Astrocyte (in vitro differentiated cells and primary cell): ENCODE measurements around the gene HSPA8. TPM values are rescaled to one million over a fixed set of nuclear protein-coding genes. Genes with fewer than 3 reads are reported as not detected.

Experiments
- DNase-seq: peaks from one replicate; pipeline ENCODE4 v3.0.0-alpha.2; 2010; ENCODE audit warnings: low read depth
- FAIRE-seq: peaks from 2 replicates; lab custom pipeline; 2011; peaks lifted over from hg19 to GRCh38; lab: Jason Lieb, UNC
- H2AFZ ChIP-seq: 2 replicates; pipeline ENCODE4 v1.6.0; 2012; ENCODE audit warnings: low read depth, low read length, inconsistent platforms
- H3K27ac ChIP-seq: 2 replicates; pipeline ENCODE4 v1.5.1; 2011; ENCODE audit warnings: low read depth, low read length, inconsistent platforms
- H3K27me3 ChIP-seq: 2 replicates; pipeline ENCODE4 v1.6.0; 2011; ENCODE audit warnings: low read length, inconsistent platforms; ENCODE audit not compliant: insufficient read depth
- H3K36me3 ChIP-seq: 2 replicates; pipeline ENCODE4 v1.5.1; 2011; ENCODE audit warnings: low read length, inconsistent platforms; ENCODE audit not compliant: insufficient read depth
- H3K4me1 ChIP-seq: 2 replicates; pipeline ENCODE4 v1.5.1; 2011; ENCODE audit warnings: low read length, inconsistent platforms; ENCODE audit not compliant: insufficient read depth
- H3K4me2 ChIP-seq: 2 replicates; pipeline ENCODE4 v1.6.0; 2012; ENCODE audit warnings: low read length, inconsistent platforms
- H3K4me3 ChIP-seq: 2 replicates; pipeline ENCODE4 v1.5.1; 2011; ENCODE audit warnings: low read depth, mild to moderate bottlenecking, low read length, inconsistent platforms; ENCODE audit not compliant: insufficient read depth
- H3K79me2 ChIP-seq: 2 replicates; pipeline ENCODE4 v1.6.0; 2012; ENCODE audit warnings: mild to moderate bottlenecking, low read length, inconsistent platforms; ENCODE audit not compliant: insufficient read depth
- H3K9ac ChIP-seq: 2 replicates; pipeline ENCODE4 v1.6.0; 2012; ENCODE audit warnings: mild to moderate bottlenecking, low read length, inconsistent platforms
- H3K9me3 ChIP-seq: 2 replicates; pipeline ENCODE4 v1.5.1; 2012; ENCODE audit warnings: low read depth, mild to moderate bottlenecking, low read length, inconsistent platforms; ENCODE audit not compliant: insufficient read depth
- H4K20me1 ChIP-seq: 2 replicates; pipeline ENCODE4 v1.6.0; 2012; ENCODE audit warnings: low read length, inconsistent platforms; ENCODE audit not compliant: insufficient read depth
- H3K27ac Mint-ChIP-seq: one replicate; pipeline ENCODE4 v1.8.0; 2021; ENCODE audit warnings: mild to moderate bottlenecking, mixed read lengths; ENCODE audit not compliant: unreplicated experiment
- H3K27me3 Mint-ChIP-seq: one replicate; pipeline ENCODE4 v1.8.0; 2021; ENCODE audit warnings: low read depth, mixed read lengths; ENCODE audit not compliant: unreplicated experiment
- H3K36me3 Mint-ChIP-seq: one replicate; pipeline ENCODE4 v1.8.0; 2021; ENCODE audit warnings: low read depth, mixed read lengths; ENCODE audit not compliant: unreplicated experiment
- H3K4me1 Mint-ChIP-seq: one replicate; pipeline ENCODE4 v1.8.0; 2021; ENCODE audit warnings: low read depth, mixed read lengths; ENCODE audit not compliant: unreplicated experiment
- H3K4me3 Mint-ChIP-seq: one replicate; pipeline ENCODE4 v1.8.0; 2021; ENCODE audit warnings: mild to moderate bottlenecking, moderate library complexity, mixed read lengths; ENCODE audit not compliant: unreplicated experiment
- H3K9me3 Mint-ChIP-seq: one replicate; pipeline ENCODE4 v1.8.0; 2021; ENCODE audit warnings: mild to moderate bottlenecking, mixed read lengths; ENCODE audit not compliant: unreplicated experiment
- EZH2 ChIP-seq: IDR thresholded peaks from 2 replicates; pipeline ENCODE4 v1.6.1; 2012; ENCODE audit warnings: mild to moderate bottlenecking, low read length, inconsistent platforms; ENCODE audit not compliant: insufficient read depth
- total RNA-seq: library from RNA; stranded (reverse); gene quantifications from 2 replicates; pipeline ENCODE4 v1.2.1, GENCODE V29; 2021
- TF ChIP-seq, protein P1 (sequence below): IDR thresholded peaks from 2 replicates; pipeline ENCODE4 v1.5.1; 2011; ENCODE audit warnings: low read depth, mild to moderate bottlenecking, inconsistent platforms, low read length, moderate library complexity; ENCODE audit not compliant: insufficient read depth

The HSPA8 gene
- total RNA-seq, 1 donor from 2014 or later, result 1,502 TPM

DNA sequence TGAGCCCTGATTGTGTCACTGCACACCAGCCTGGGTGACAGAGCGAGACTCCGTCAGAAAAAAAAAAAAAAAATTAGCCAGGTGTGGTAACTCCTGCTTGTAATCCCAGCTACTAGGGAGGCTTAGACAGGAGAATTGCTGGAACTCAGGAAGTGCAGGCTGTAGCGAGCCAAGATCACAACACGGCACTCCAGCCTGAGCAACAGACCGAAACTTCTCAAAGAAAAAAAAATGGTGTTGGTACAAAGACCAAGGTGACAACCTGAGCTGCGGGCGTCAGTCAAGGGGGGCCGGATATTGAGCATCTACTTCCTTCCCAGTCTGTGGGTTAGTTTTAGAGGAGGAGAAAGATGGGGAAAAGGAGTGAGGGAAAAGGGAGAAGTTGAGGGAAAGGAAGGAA is 48.5 kb upstream of the HSPA8 start:
- Histone ChIP-seq H3K4me2 (no peak overlapping the region), H3K27me3 (no peaks in the 10 kb centered on the region), H2AFZ (no peak overlapping the region), H3K27ac (no peak overlapping the region), H3K79me2 (peaks cover 3% of the 10 kb centered on the region), H3K4me1 (no peaks in the 10 kb centered on the region), H4K20me1 (peaks cover 5% of the 10 kb centered on the region), H3K9ac (no peak overlapping the region), H3K36me3 (no peaks in the 10 kb centered on the region), H3K4me3 (no peak overlapping the region), H3K9me3 (no peaks in the 10 kb centered on the region)
- FAIRE-seq (no peak), DNase-seq (no peak)
- Mint-ChIP-seq H3K4me1 (peaks cover 7% of the 10 kb centered on the region), H3K27ac (no peak overlapping the region), H3K9me3 (peaks cover 4% of the 10 kb centered on the region), H3K4me3 (no peak overlapping the region), H3K27me3 (no peaks in the 10 kb centered on the region), H3K36me3 (peaks cover under 1% of the 10 kb centered on the region)
- TF ChIP-seq, protein P1, sequence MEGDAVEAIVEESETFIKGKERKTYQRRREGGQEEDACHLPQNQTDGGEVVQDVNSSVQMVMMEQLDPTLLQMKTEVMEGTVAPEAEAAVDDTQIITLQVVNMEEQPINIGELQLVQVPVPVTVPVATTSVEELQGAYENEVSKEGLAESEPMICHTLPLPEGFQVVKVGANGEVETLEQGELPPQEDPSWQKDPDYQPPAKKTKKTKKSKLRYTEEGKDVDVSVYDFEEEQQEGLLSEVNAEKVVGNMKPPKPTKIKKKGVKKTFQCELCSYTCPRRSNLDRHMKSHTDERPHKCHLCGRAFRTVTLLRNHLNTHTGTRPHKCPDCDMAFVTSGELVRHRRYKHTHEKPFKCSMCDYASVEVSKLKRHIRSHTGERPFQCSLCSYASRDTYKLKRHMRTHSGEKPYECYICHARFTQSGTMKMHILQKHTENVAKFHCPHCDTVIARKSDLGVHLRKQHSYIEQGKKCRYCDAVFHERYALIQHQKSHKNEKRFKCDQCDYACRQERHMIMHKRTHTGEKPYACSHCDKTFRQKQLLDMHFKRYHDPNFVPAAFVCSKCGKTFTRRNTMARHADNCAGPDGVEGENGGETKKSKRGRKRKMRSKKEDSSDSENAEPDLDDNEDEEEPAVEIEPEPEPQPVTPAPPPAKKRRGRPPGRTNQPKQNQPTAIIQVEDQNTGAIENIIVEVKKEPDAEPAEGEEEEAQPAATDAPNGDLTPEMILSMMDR, result no peak
- no peak for TF ChIP-seq EZH2

DNA sequence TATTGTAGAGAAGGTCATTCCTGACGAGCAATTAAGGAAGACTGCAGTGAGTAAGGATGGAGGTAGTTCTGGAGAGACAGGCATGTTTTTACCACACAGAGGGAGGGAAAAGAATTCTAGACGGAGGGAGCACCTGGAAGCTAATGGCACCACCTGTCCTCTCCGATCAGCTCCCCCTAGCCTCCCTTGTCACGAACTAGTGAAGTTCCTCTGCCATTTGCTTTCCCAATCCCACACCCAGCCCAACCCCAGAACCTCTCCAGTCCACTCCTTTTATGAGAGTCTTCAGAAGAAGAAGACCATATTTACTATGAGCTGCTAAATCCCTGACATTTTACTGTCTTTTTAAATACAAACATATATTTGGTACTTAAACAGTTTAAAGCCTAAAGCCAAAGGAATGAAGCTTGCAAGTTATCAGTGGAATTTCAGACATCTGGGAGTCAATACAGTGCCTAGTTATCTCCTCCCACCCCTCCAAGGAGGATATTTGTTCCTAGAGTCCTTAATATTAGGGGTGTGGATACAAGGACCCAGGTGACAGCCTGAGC is 46.1 kb upstream of the HSPA8 start:
- Histone ChIP-seq H3K4me3 (no peak overlapping the region), H4K20me1 (peaks cover 5% of the 10 kb centered on the region), H3K79me2 (peaks cover 2% of the 10 kb centered on the region), H3K4me2 (no peak overlapping the region), H2AFZ (no peak overlapping the region), H3K36me3 (no peaks in the 10 kb centered on the region), H3K27ac (no peak overlapping the region), H3K9ac (no peak overlapping the region), H3K27me3 (no peaks in the 10 kb centered on the region), H3K9me3 (no peaks in the 10 kb centered on the region), H3K4me1 (no peaks in the 10 kb centered on the region)
- FAIRE-seq, result no peak
- Mint-ChIP-seq H3K9me3 (peaks cover 1% of the 10 kb centered on the region), H3K27ac (no peak overlapping the region), H3K4me3 (no peak overlapping the region), H3K4me1 (peaks cover 7% of the 10 kb centered on the region), H3K36me3 (no peaks in the 10 kb centered on the region), H3K27me3 (no peaks in the 10 kb centered on the region)
- TF ChIP-seq EZH2, result no peak
- TF ChIP-seq, protein P1, result no peak
- no peak for DNase-seq

DNA sequence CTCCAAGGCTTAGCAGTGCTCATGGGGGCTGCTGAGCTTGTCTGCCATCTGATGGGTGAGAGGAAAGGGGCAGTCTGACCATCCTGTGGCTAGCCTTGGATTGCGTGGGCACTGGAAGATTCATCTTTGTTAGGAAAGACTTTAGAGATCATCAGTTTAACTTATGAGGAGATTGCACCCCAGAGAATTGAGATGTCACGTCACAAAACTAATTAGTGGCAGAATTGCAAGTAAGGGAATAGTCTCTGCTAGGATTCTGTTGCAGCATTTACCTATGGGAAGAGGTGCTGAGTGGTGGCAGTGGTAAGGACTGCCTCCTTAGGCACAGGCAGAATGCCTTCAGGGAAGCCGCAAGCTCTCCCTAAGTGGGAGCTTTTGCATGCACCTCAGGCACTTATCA is 42.8 kb upstream of the HSPA8 start:
- peaks cover 2% of the 10 kb centered on the region for H3K79me2 ChIP-seq
- H3K27ac ChIP-seq, result no peak overlapping the region
- Mint-ChIP-seq H3K9me3 (peaks cover 1% of the 10 kb centered on the region), H3K27me3 (no peaks in the 10 kb centered on the region), H3K4me1 (peaks cover 7% of the 10 kb centered on the region), H3K27ac (no peak overlapping the region), H3K4me3 (no peak overlapping the region), H3K36me3 (no peaks in the 10 kb centered on the region)
- no peaks in the 10 kb centered on the region for H3K9me3 ChIP-seq
- no peak overlapping the region for H3K4me2 ChIP-seq
- H3K4me1 ChIP-seq, result peaks cover 3% of the 10 kb centered on the region
- FAIRE-seq (no peak), DNase-seq (no peak)
- H3K9ac ChIP-seq, result no peak overlapping the region
- H3K36me3 ChIP-seq, result no peaks in the 10 kb centered on the region
- no peak overlapping the region for H3K4me3 ChIP-seq
- peaks cover 5% of the 10 kb centered on the region for H4K20me1 ChIP-seq
- H2AFZ ChIP-seq, result no peak overlapping the region
- TF ChIP-seq, protein P1, result no peak
- no peak for TF ChIP-seq EZH2
- no peaks in the 10 kb centered on the region for H3K27me3 ChIP-seq
